Measurements from ENCODE around the gene CHRNB4.

GRCh38 chr15:78642331-78642730, 1.3 kb upstream of the CHRNB4 start:
- TF ChIP-seq CTCF (IDR thresholded peaks at IDR 0.05) (no peak), EZH2 (IDR thresholded peaks at IDR 0.05; ENCODE audit: borderline replicate concordance, insufficient read depth, low read depth, low read length, poor library complexity, severe bottlenecking) (no peak)
